A549 (cell line): Measurements from ENCODE around the gene MBNL1. TPM values are rescaled to one million over a fixed set of nuclear protein-coding genes. Genes with fewer than 3 reads are reported as not detected.

Experiments used
- ATAC-seq, 2 experiments: fragments of 200-7000 bp in 1 of 2; fragments of >200 bp in 1 of 2; cut with Nextera tagmentation in 1 of 2; cut with Tn5 transposase in 1 of 2; 3 replicates each; pipeline versions ENCODE4 v1.8.0 to v1.9.1; 2018 to 2020; ENCODE audit warnings: mild to moderate bottlenecking in 1 of 2, moderate library complexity in 1 of 2
- CTCF ChIA-PET: fragments of 300-600 bp; sonication (Branson Sonifier 250); formaldehyde crosslinking; extraction: SDS; loops from one replicate; lab custom pipeline; 2021; ENCODE audit warnings: antibody characterized with exemption, inconsistent platforms; lab: Yijun Ruan, JAX
- POLR2A ChIA-PET: fragments of 350-600 bp; formaldehyde crosslinking; extraction: SDS; loops from one replicate; lab custom pipeline; 2021; ENCODE audit warnings: antibody characterized with exemption, inconsistent platforms; lab: Yijun Ruan, JAX
- DNase-seq, 2 experiments: peaks; one replicate each; pipeline versions ENCODE4 v3.0.0 to v3.0.0-alpha.2; 2011 to 2016; ENCODE audit warnings: low read depth in 1 of 2, low spot score in 1 of 2
- FAIRE-seq: peaks from 2 replicates; lab custom pipeline; 2011; peaks lifted over from hg19 to GRCh38; lab: Jason Lieb, UNC
- H3K27ac ChIP-seq, 2 experiments: fragments of >200 bp; sonication (Bioruptor Twin); formaldehyde crosslinking; 3 replicates each; pipeline ENCODE4 v1.5.1; 2016 to 2017
- H3K4me1 ChIP-seq: fragments of >200 bp; sonication (Bioruptor Twin); formaldehyde crosslinking; 3 replicates; pipeline ENCODE4 v1.6.1; 2016
- H3K4me2 ChIP-seq: fragments of >200 bp; sonication (Bioruptor Twin); formaldehyde crosslinking; 3 replicates; pipeline ENCODE4 v1.6.1; 2016
- H3K4me3 ChIP-seq: fragments of >200 bp; sonication (Bioruptor Twin); formaldehyde crosslinking; 3 replicates; pipeline ENCODE4 v1.5.1; 2016
- H3K9me3 ChIP-seq: fragments of >200 bp; sonication (Bioruptor Twin); formaldehyde crosslinking; 3 replicates; pipeline ENCODE4 v1.6.1; 2016
- ATOH8 ChIP-seq: fragments of 250-450 bp; sonication (Bioruptor Pico); IDR thresholded peaks from 2 replicates; pipeline ENCODE4 v1.5.0; 2020; ENCODE audit warnings: low read depth, mild to moderate bottlenecking, moderate library complexity
- BHLHE40 ChIP-seq: IDR thresholded peaks from 2 replicates; pipeline ENCODE4 v1.6.1; 2012; ENCODE audit warnings: low read depth, low read length, inconsistent platforms
- CBX2 ChIP-seq: fragments of 200-600 bp; sonication (generic); IDR thresholded peaks from 2 replicates; pipeline ENCODE4 v1.6.1; 2016; ENCODE audit warnings: low read depth, mild to moderate bottlenecking, borderline replicate concordance
- CBX8 ChIP-seq: fragments of 200-600 bp; sonication (generic); IDR thresholded peaks from 2 replicates; pipeline ENCODE4 v1.6.1; 2016
- CEBPB ChIP-seq, 2 experiments: fragments of >200 bp in 1 of 2; sonication (Bioruptor Twin) in 1 of 2; formaldehyde crosslinking in 1 of 2; IDR thresholded peaks; 2 replicates each; pipeline ENCODE4 v1.6.1; 2012 to 2016
- CTCF ChIP-seq: fragments of >200 bp; sonication (Bioruptor Twin); formaldehyde crosslinking; IDR thresholded peaks from 3 replicates; pipeline ENCODE4 v1.5.1; 2016
- EHF ChIP-seq: fragments of 250-450 bp; sonication (Bioruptor Pico); IDR thresholded peaks from 2 replicates; pipeline ENCODE4 v1.5.0; 2020; ENCODE audit warnings: mild to moderate bottlenecking
- EHMT2 ChIP-seq: fragments of 200-600 bp; sonication (generic); IDR thresholded peaks from 2 replicates; pipeline ENCODE4 v1.6.1; 2016; ENCODE audit warnings: antibody characterized with exemption, low read depth, mild to moderate bottlenecking, moderate library complexity
- ELK1 ChIP-seq: fragments of 150-350 bp; IDR thresholded peaks from 2 replicates; pipeline ENCODE4 v1.6.1; 2014; ENCODE audit warnings: low read depth, mild to moderate bottlenecking, low read length
- FOSB ChIP-seq: fragments of 250-450 bp; sonication (Bioruptor Pico); IDR thresholded peaks from 2 replicates; pipeline ENCODE4 v1.5.0; 2020; ENCODE audit warnings: mild to moderate bottlenecking, moderate library complexity
- HDAC2 ChIP-seq: fragments of 200-600 bp; sonication (generic); IDR thresholded peaks from 2 replicates; pipeline ENCODE4 v1.6.1; 2016
- HOXB13 ChIP-seq: fragments of 250-450 bp; sonication (Bioruptor Pico); IDR thresholded peaks from 2 replicates; pipeline ENCODE4 v1.5.0; 2020; ENCODE audit warnings: low read depth, mild to moderate bottlenecking, moderate library complexity
- PHF8 ChIP-seq: fragments of 200-600 bp; sonication (generic); IDR thresholded peaks from 2 replicates; pipeline ENCODE4 v1.6.1; 2016; ENCODE audit warnings: low read depth, mild to moderate bottlenecking, antibody characterized with exemption, moderate library complexity, borderline replicate concordance
- RAD21 ChIP-seq, 2 experiments: fragments of >200 bp in 1 of 2; sonication (Bioruptor Twin) in 1 of 2; formaldehyde crosslinking in 1 of 2; IDR thresholded peaks in 1 of 2; conservative IDR thresholded peaks in 1 of 2; 2 replicates in 1 of 2; 3 replicates in 1 of 2; pipeline ENCODE4 v1.6.1; 2012 to 2018; ENCODE audit warnings: inconsistent platforms in 1 of 2
- RCOR1 ChIP-seq: fragments of 150-350 bp; IDR thresholded peaks from 2 replicates; pipeline ENCODE4 v1.6.1; 2014; ENCODE audit warnings: antibody characterized with exemption, low read length, low read depth
- SMC3 ChIP-seq: fragments of >200 bp; sonication (Bioruptor Twin); formaldehyde crosslinking; IDR thresholded peaks from 3 replicates; pipeline ENCODE4 v1.6.1; 2018; ENCODE audit warnings: inconsistent platforms
- SREBF2 ChIP-seq: fragments of 450-650 bp; IDR thresholded peaks from 2 replicates; pipeline ENCODE4 v1.6.1; 2014; ENCODE audit warnings: mild to moderate bottlenecking, moderate library complexity
- ZC3H11A ChIP-seq: fragments of 450-650 bp; IDR thresholded peaks from 2 replicates; pipeline ENCODE4 v1.6.1; 2014; ENCODE audit warnings: antibody characterized with exemption, mild to moderate bottlenecking
- ZNF302 ChIP-seq: fragments of 250-450 bp; sonication (Bioruptor Pico); IDR thresholded peaks from 2 replicates; pipeline ENCODE4 v1.9.0; 2021; ENCODE audit warnings: inconsistent platforms, mild to moderate bottlenecking, moderate library complexity
- WGBS: methylation state at CpG from one replicate; pipeline ENCODE4 v1.1.6; 2017; ENCODE audit errors: missing lambda C conversion rate; 5-methylcytosine and 5-hydroxymethylcytosine counted together
- polyA plus RNA-seq, 4 experiments: library from polyadenylated mRNA; depleted of rRNA in 3 of 4; stranded (reverse); fragments of >200 nt; fragmentation: RNase III in 1 of 4; extraction: RNeasy Plus Mini Kit Qiagen cat#74134 plus additional on column Dnase treatment in 1 of 4; gene quantifications; 2 replicates in 3 of 4; 3 replicates in 1 of 4; pipeline ENCODE4 v1.2.3, GENCODE V29; 2011 to 2017

Gene MBNL1
- polyA plus RNA-seq, 2 of the 4 experiments (the other 2 are of a cell fraction), result 60.5 to 92.5 TPM

GRCh38 chr3:152460936-152461335, 192.2 kb downstream of the MBNL1 start:
- no peak overlapping the region for H3K4me2 ChIP-seq
- no peak overlapping the region for H3K4me3 ChIP-seq
- no peaks in the 10 kb centered on the region for H3K9me3 ChIP-seq
- no peak for DNase-seq
- WGBS, result 76% methylated on average over 3 of the region's 3 CpGs
- H3K4me1 ChIP-seq, result 0 out of 3 replicates have a peak, but pooled peaks cover 4% of the 10 kb centered on the region
- no peak for ATAC-seq
- no peak for FAIRE-seq
- no peak overlapping the region for H3K27ac ChIP-seq
- CTCF ChIA-PET, result interaction anchor here (0.7 to 1.4 kb wide), 2 partner anchors 17 to 46 kb away, joined by 3 read pairs; no protein-coding TSS in a partner anchor
- POLR2A ChIA-PET, result no interaction called here
- TF ChIP-seq SREBF2 (no peak), HDAC2 (no peak), RCOR1 (no peak)
- TF ChIP-seq, all 56 proteins: peak for 0

GRCh38 chr3:152461460-152461859, 192.7 kb downstream of the MBNL1 start:
- DNase-seq (no peak), ATAC-seq (no peak), FAIRE-seq (no peak)
- H3K4me1 ChIP-seq, result 0 out of 3 replicates have a peak, but pooled peaks cover 4% of the 10 kb centered on the region
- no peaks in the 10 kb centered on the region for H3K9me3 ChIP-seq
- POLR2A ChIA-PET, result no interaction called here
- H3K4me3 ChIP-seq, result no peak overlapping the region
- CTCF ChIA-PET, result interaction anchor here (0.7 to 1.4 kb wide), 2 partner anchors 17 to 45 kb away, joined by 3 read pairs; no protein-coding TSS in a partner anchor
- no peak overlapping the region for H3K27ac ChIP-seq
- no peak overlapping the region for H3K4me2 ChIP-seq
- no peak for TF ChIP-seq FOSB
- no peak for TF ChIP-seq ZNF302 (CRISPR knock-in tag)
- TF ChIP-seq HOXB13 (CRISPR knock-in tag), result no peak
- TF ChIP-seq RCOR1, result no peak
- no peak for TF ChIP-seq CTCF
- TF ChIP-seq PHF8, result no peak
- TF ChIP-seq EHF (CRISPR knock-in tag), result no peak
- no peak for TF ChIP-seq BHLHE40
- TF ChIP-seq ATOH8 (CRISPR knock-in tag), result no peak
- TF ChIP-seq EHMT2, result no peak
- no peak for TF ChIP-seq SMC3
- TF ChIP-seq CBX8, result no peak
- no peak for TF ChIP-seq CBX2
- WGBS, result 91% methylated on average over 1 of the region's 1 CpG

GRCh38 chr3:152466784-152467183, 198.1 kb downstream of the MBNL1 start:
- Histone ChIP-seq H3K4me1 (0 out of 3 replicates have a peak, but pooled peaks cover 3% of the 10 kb centered on the region), H3K4me3 (no peak overlapping the region), H3K4me2 (no peak overlapping the region), H3K27ac (no peak overlapping the region), H3K9me3 (no peaks in the 10 kb centered on the region)
- ATAC-seq (peak; percentile 86 to 88), FAIRE-seq (no peak), DNase-seq (peak; percentile 15 to 46)
- ChIA-PET POLR2A (no interaction called here), CTCF (interaction anchor here (0.6 to 1.3 kb wide), 6 partner anchors 9 to 662 kb away, joined by 3 to 5 read pairs (median 3); no protein-coding TSS in a partner anchor)
- WGBS, result 58% methylated on average over 7 of the region's 7 CpGs
- TF ChIP-seq ZC3H11A, result no peak
- peak; percentile 33; the same call in 1 of the 3 replicates for TF ChIP-seq SMC3
- TF ChIP-seq CEBPB (IDR thresholded peaks at IDR 0.05), result peak in 1 of 2 experiments; percentile 4; a peak in 1 of 4 replicates
- peak; percentile 51 for TF ChIP-seq CTCF
- no peak for TF ChIP-seq ELK1
- peak in 1 of 2 experiments; percentile 44; a peak in 2 of 5 replicates for TF ChIP-seq RAD21 (conservative IDR thresholded peaks at IDR 0.05 in 1 of 2, IDR thresholded peaks at IDR 0.05 in 1 of 2)
